Esophagus muscularis mucosa (tissue), 4 donors: ENCODE results near the gene RCBTB2. TPM values are rescaled to one million over a fixed set of nuclear protein-coding genes. Genes with fewer than 3 reads are reported as not detected.
"Not testable (repeated sequence)": the region's sequence is repeated elsewhere in the genome, so short reads cannot be mapped to it uniquely, and the experiment has no call there.

Experiments used
- DNase-seq: peaks from one replicate; pipeline ENCODE4 v3.0.0-alpha.2; 2017; ENCODE audit errors: extremely low spot score
- H3K27ac ChIP-seq, 4 donors: fragments of 200-600 bp; sonication (generic); replicated peaks in 1 of 4; 1 replicate in 3 of 4; 2 replicates in 1 of 4; pipeline ENCODE4 v1.5.1; 2016 to 2019; ENCODE audit warnings: mild to moderate bottlenecking in 1 of 4
- H3K27me3 ChIP-seq, 4 donors: fragments of 200-600 bp; sonication (generic); one replicate each; pipeline versions ENCODE4 v1.5.1 to v1.6.0; 2016 to 2019
- H3K36me3 ChIP-seq, 4 donors: fragments of 200-600 bp; sonication (generic); one replicate each; pipeline ENCODE4 v1.5.1; 2016 to 2019
- H3K4me1 ChIP-seq, 4 donors: fragments of 200-600 bp; sonication (generic); one replicate each; pipeline ENCODE4 v1.5.1; 2016 to 2019
- H3K4me3 ChIP-seq, 4 donors: fragments of 200-600 bp; sonication (generic); 1 replicate in 2 of 4; 2 replicates in 2 of 4; pipeline ENCODE4 v1.5.1; 2016 to 2019; ENCODE audit warnings: mild to moderate bottlenecking in 4 of 4, moderate library complexity in 1 of 4
- H3K9me3 ChIP-seq, 4 donors: fragments of 200-600 bp; sonication (generic); 1 replicate in 3 of 4; 2 replicates in 1 of 4; pipeline ENCODE4 v1.5.1; 2016 to 2019
- CTCF ChIP-seq, 3 experiments: fragments of 200-600 bp in 2 of 3; fragments of 450-650 bp in 1 of 3; sonication (generic) in 2 of 3; IDR thresholded peaks; one replicate each; pipeline ENCODE4 v1.5.1; 2017 to 2019; ENCODE audit warnings: antibody characterized with exemption in 3 of 3, mild to moderate bottlenecking in 2 of 3, moderate library complexity in 1 of 3
- EP300 ChIP-seq: sonication (generic); formaldehyde crosslinking; IDR thresholded peaks from one replicate; pipeline ENCODE4 v1.6.1; 2017; ENCODE audit warnings: antibody characterized with exemption
- POLR2A ChIP-seq: fragments of 450-650 bp; IDR thresholded peaks from one replicate; pipeline ENCODE4 v1.6.1; 2017; ENCODE audit warnings: antibody characterized with exemption, moderate library complexity, mild to moderate bottlenecking, low read depth
- POLR2AphosphoS5 ChIP-seq, 2 donors: sonication (generic); formaldehyde crosslinking; IDR thresholded peaks; one replicate each; pipeline ENCODE4 v1.6.1; 2017; ENCODE audit warnings: antibody characterized with exemption in 2 of 2
- WGBS: methylation state at CpG from one replicate; pipeline ENCODE4 v1.1.5; 2018; 5-methylcytosine and 5-hydroxymethylcytosine counted together
- intact Hi-C: fragments of 100-400 bp; cut with DNase I; formaldehyde crosslinking; loops from one replicate; pipeline ENCODE4 v1.15.1; 2023
- total RNA-seq, 4 donors: library from RNA; depleted of rRNA; stranded (reverse); fragments of >200 nt; gene quantifications; one replicate each; pipeline versions ENCODE4 v1.1.0 to v1.2.1, GENCODE V29; 2016

The RCBTB2 gene
- total RNA-seq, 4 donors from 2014 or later, result 10.1 to 14.5 (median 11.0) TPM

DNA sequence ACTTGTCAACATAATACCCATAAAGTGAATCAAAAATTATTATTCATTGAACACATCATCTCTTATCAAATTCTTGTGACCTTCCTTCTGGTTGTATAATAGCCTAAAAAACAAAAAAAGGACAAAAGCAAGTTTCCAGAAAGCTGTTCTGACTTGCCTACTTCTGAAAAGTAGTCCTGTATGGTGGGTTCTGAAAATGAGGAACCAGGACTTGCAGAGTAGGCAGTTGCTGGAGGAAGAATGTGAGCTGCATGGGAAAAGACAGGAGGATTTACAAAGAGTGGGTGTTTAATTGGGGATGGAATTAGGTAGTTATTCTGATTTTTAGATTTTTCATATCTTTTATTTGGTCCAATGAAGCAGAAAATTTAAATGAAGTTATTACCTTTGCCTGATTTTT is 56.7 kb downstream of the RCBTB2 start:
- Histone ChIP-seq H3K4me3 (no peak overlapping the region), H3K9me3 (no peaks in the 10 kb centered on the region), H3K27ac (no peak overlapping the region), H3K4me1 (no peaks in the 10 kb centered on the region), H3K36me3 (peaks cover 7 to 40% (median 17%) of the 10 kb centered on the region in 4 donors), H3K27me3 (no peaks in the 10 kb centered on the region)
- no peak for TF ChIP-seq EP300
- TF ChIP-seq CTCF (IDR thresholded peaks at IDR 0.05), result no peak
- TF ChIP-seq POLR2A, result no peak
- TF ChIP-seq POLR2AphosphoS5 (IDR thresholded peaks at IDR 0.05), result no peak
- no peak for DNase-seq
- intact Hi-C loops, result no loop called here

- WGBS, result 85% methylated on average over 1 of the region's 2 CpGs
Observed at GRCh38 chr13:48475230-48475629, 57.6 kb downstream of the RCBTB2 start.

GRCh38 chr13:48457578-48458242 is 75.2 kb downstream of the RCBTB2 start:
- TF ChIP-seq EP300 (no peak), POLR2AphosphoS5 (IDR thresholded peaks at IDR 0.05) (no peak), POLR2A (no peak), CTCF (IDR thresholded peaks at IDR 0.05) (no peak)
- H3K36me3 ChIP-seq, result peaks cover 10 to 87% (median 48%) of the 10 kb centered on the region in 4 donors
- H3K27ac ChIP-seq, result no peak overlapping the region
- H3K4me3 ChIP-seq, result no peak overlapping the region
- H3K4me1 ChIP-seq, result no peaks in the 10 kb centered on the region
- H3K27me3 ChIP-seq, result no peaks in the 10 kb centered on the region
- H3K9me3 ChIP-seq, result no peaks in the 10 kb centered on the region
- WGBS, result 100% methylated on average over 2 of the region's 28 CpGs
- DNase-seq, result no peak
- intact Hi-C loops, result no loop called here

More at GRCh38 chr13:48475230-48475629, 57.6 kb downstream of the RCBTB2 start:
- intact Hi-C loops, result no loop called here
- Histone ChIP-seq H3K4me3 (no peak overlapping the region), H3K27ac (no peak overlapping the region), H3K27me3 (no peaks in the 10 kb centered on the region), H3K36me3 (peaks cover 7 to 39% (median 17%) of the 10 kb centered on the region in 4 donors), H3K4me1 (no peaks in the 10 kb centered on the region), H3K9me3 (no peaks in the 10 kb centered on the region)
- no peak for DNase-seq
- TF ChIP-seq CTCF (IDR thresholded peaks at IDR 0.05) (no peak), EP300 (no peak), POLR2A (no peak), POLR2AphosphoS5 (IDR thresholded peaks at IDR 0.05) (no peak)

DNA sequence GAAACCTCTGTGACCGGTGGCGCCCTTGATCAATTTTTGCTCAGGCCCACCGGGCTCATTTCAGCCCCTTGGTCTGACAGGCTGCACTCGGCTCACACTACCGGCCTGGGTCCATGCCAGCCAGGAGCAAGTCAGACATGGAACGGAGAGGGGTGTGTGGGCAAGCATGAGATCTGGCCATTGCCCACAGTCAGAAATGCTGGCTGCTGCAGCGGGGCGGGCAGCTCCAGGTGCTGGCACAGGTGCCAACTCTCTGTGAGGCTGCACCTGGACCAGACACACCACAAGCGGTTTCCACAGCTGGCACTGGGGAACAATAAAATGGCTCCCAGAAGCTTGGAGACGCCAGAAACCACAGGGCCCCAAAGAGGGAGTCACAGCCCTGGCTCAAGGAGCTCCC is 76.3 kb downstream of the RCBTB2 start:
- no peak overlapping the region for H3K27ac ChIP-seq
- 92% methylated on average over 10 of the region's 10 CpGs for WGBS
- H3K36me3 ChIP-seq, result peaks cover 10 to 76% (median 41%) of the 10 kb centered on the region in 4 donors
- TF ChIP-seq POLR2AphosphoS5 (IDR thresholded peaks at IDR 0.05) (no peak), POLR2A (no peak), CTCF (IDR thresholded peaks at IDR 0.05) (no peak), EP300 (no peak)
- intact Hi-C loops, result no loop called here
- H3K9me3 ChIP-seq, result no peaks in the 10 kb centered on the region
- no peak for DNase-seq
- no peaks in the 10 kb centered on the region for H3K27me3 ChIP-seq
- no peaks in the 10 kb centered on the region for H3K4me1 ChIP-seq
- no peak overlapping the region for H3K4me3 ChIP-seq

DNA sequence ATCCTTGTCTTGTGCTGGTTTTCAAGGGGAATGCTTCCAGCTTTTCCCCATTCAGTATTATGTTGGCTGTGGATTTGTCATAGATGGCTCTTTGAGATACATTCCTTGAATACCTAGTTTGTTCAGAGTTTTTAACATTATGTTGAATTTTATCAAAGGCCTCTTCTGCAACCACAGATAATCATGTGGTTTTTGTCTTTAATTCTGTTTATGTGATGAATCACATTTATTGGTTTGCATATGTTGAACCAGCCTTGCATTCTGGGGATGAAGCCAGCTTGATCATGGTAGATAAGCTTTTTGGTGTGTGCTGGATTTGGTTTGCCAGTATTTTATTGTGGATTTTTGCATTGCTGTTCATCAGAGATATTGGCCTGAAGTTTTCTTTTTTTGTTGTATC is 81.7 kb downstream of the RCBTB2 start:
- H3K4me1 ChIP-seq, H3K4me3 ChIP-seq, H3K27me3 ChIP-seq, DNase-seq, H3K27ac ChIP-seq, intact Hi-C loops, H3K9me3 ChIP-seq: not testable (repeated sequence)
- H3K36me3 ChIP-seq, result peaks cover 0 to 30% (median 10%) of the 10 kb centered on the region in 4 donors
